H1 (cell line): ENCODE measurements around the gene ACTL6A. TPM values are rescaled to one million over a fixed set of nuclear protein-coding genes. Genes with fewer than 3 reads are reported as not detected.
A peak's percentile ranks its signal among the peaks of the same experiment; 100 is the strongest.

Experiments used
- CTCF ChIA-PET: fragments of 300-600 bp; sonication (Branson Sonifier 250); formaldehyde crosslinking; loops from one replicate; lab custom pipeline; 2021; ENCODE audit not compliant: partially characterized antibody; lab: Charles Lee
- POLR2A ChIA-PET: fragments of 300-600 bp; sonication (Branson Sonifier 250); formaldehyde crosslinking; loops from one replicate; lab custom pipeline; 2021; ENCODE audit warnings: inconsistent platforms; ENCODE audit not compliant: partially characterized antibody; lab: Charles Lee
- DNase-seq, 2 experiments: peaks; one replicate each; pipeline versions ENCODE4 v3.0.0 to v3.0.0-alpha.2; 2010 to 2022; ENCODE audit warnings: low spot score in 2 of 2, low read depth in 1 of 2, mixed read lengths in 1 of 2
- FAIRE-seq: peaks from 2 replicates; lab custom pipeline; 2011; peaks lifted over from hg19 to GRCh38; lab: Jason Lieb, UNC
- H2AFZ ChIP-seq: 2 replicates; pipeline ENCODE4 v1.8.1; 2012; ENCODE audit warnings: low read length, inconsistent platforms
- H2AK5ac ChIP-seq: 2 replicates; pipeline ENCODE4 v1.6.1; 2013; ENCODE audit warnings: low read depth, low read length
- H2BK120ac ChIP-seq: replicated peaks from 2 replicates; pipeline ENCODE3; 2013; ENCODE audit warnings: low read depth, low read length, inconsistent platforms
- H2BK12ac ChIP-seq: 2 replicates; pipeline ENCODE4 v1.6.1; 2013; ENCODE audit warnings: low read depth, low read length
- H2BK15ac ChIP-seq: 2 replicates; pipeline ENCODE4 v1.6.1; 2013; ENCODE audit warnings: low read length
- H2BK20ac ChIP-seq: 2 replicates; pipeline ENCODE4 v1.6.1; 2013; ENCODE audit warnings: low read length
- H2BK5ac ChIP-seq: 2 replicates; pipeline ENCODE4 v1.6.1; 2013; ENCODE audit warnings: low read depth, low read length
- H3K14ac ChIP-seq: 2 replicates; pipeline ENCODE4 v1.6.1; 2013; ENCODE audit warnings: inconsistent platforms; ENCODE audit not compliant: insufficient read length
- H3K18ac ChIP-seq: 2 replicates; pipeline ENCODE4 v1.6.1; 2013; ENCODE audit warnings: low read length; ENCODE audit errors: extremely low read depth
- H3K23ac ChIP-seq: 2 replicates; pipeline ENCODE4 v1.6.1; 2013; ENCODE audit warnings: inconsistent platforms; ENCODE audit not compliant: insufficient read length
- H3K23me2 ChIP-seq: 2 replicates; pipeline ENCODE4 v1.6.1; 2013; ENCODE audit warnings: low read depth, low read length
- H3K27ac ChIP-seq: 2 replicates; pipeline ENCODE4 v1.6.1; 2011; ENCODE audit warnings: low read depth, low read length, inconsistent platforms
- H3K27me3 ChIP-seq, 4 experiments: replicated peaks in 1 of 4; 1 replicate in 1 of 4; 2 replicates in 3 of 4; pipeline versions ENCODE4 v1.6.1 to v1.8.1; 2011 to 2013; ENCODE audit warnings: low read length in 3 of 4, mild to moderate bottlenecking in 3 of 4, inconsistent platforms in 2 of 4, mixed read lengths in 2 of 4, moderate library complexity in 1 of 4; ENCODE audit not compliant: control insufficient read depth in 3 of 4, insufficient read depth in 3 of 4; ENCODE audit errors: extremely low read depth in 1 of 4
- H3K36me3 ChIP-seq, 4 experiments: 2 replicates each; pipeline versions ENCODE4 v1.6.1 to v1.8.1; 2011 to 2013; ENCODE audit warnings: mild to moderate bottlenecking in 4 of 4, low read length in 3 of 4, moderate library complexity in 2 of 4, control low read depth in 1 of 4, inconsistent platforms in 1 of 4; ENCODE audit not compliant: insufficient read depth in 4 of 4, control insufficient read depth in 2 of 4
- H3K4ac ChIP-seq: replicated peaks from 2 replicates; pipeline ENCODE3; 2013; ENCODE audit warnings: low read length, low read depth, mixed read lengths, inconsistent platforms; ENCODE audit not compliant: insufficient read length
- H3K4me1 ChIP-seq, 4 experiments: replicated peaks in 1 of 4; 1 replicate in 1 of 4; 2 replicates in 3 of 4; pipeline versions ENCODE4 v1.6.1 to v1.8.1; 2011 to 2013; ENCODE audit warnings: low read length in 3 of 4, inconsistent platforms in 2 of 4, mixed read lengths in 1 of 4; ENCODE audit not compliant: insufficient read depth in 4 of 4, control insufficient read depth in 3 of 4
- H3K4me2 ChIP-seq, 2 experiments: 2 replicates each; pipeline versions ENCODE4 v1.6.1 to v1.8.1; 2011 to 2013; ENCODE audit warnings: low read depth in 2 of 2, low read length in 2 of 2, control low read depth in 1 of 2, inconsistent platforms in 1 of 2, mild to moderate bottlenecking in 1 of 2; ENCODE audit not compliant: insufficient read depth in 1 of 2
- H3K4me3 ChIP-seq, 4 experiments: fragments of 200-600, 300-600 bp in 1 of 4; sonication (generic), shearing (Covaris generic), sonication (Bioruptor Twin) in 1 of 4; 2 replicates each; pipeline versions ENCODE4 v1.5.1 to v1.8.1; 2011 to 2016; ENCODE audit warnings: low read length in 4 of 4, low read depth in 3 of 4, control low read depth in 2 of 4, inconsistent platforms in 2 of 4, mild to moderate bottlenecking in 2 of 4, mixed read lengths in 1 of 4, moderate library complexity in 1 of 4; ENCODE audit not compliant: insufficient read depth in 2 of 4; ENCODE audit errors: extremely low read depth in 1 of 4
- H3K56ac ChIP-seq: replicated peaks from 2 replicates; pipeline ENCODE3; 2013; ENCODE audit warnings: low read depth, mild to moderate bottlenecking, mixed read lengths, low read length, inconsistent platforms; ENCODE audit not compliant: insufficient read length
- H3K79me1 ChIP-seq: 2 replicates; pipeline ENCODE4 v1.6.1; 2013; ENCODE audit warnings: low read depth, low read length, control low read depth
- H3K79me2 ChIP-seq, 2 experiments: 2 replicates each; pipeline versions ENCODE4 v1.6.1 to v1.8.1; 2012 to 2013; ENCODE audit warnings: low read length in 2 of 2, mild to moderate bottlenecking in 2 of 2, inconsistent platforms in 1 of 2; ENCODE audit not compliant: insufficient read depth in 2 of 2, control insufficient read depth in 1 of 2
- H3K9ac ChIP-seq, 4 experiments: replicated peaks in 1 of 4; 1 replicate in 1 of 4; 2 replicates in 3 of 4; pipeline versions ENCODE4 v1.6.1 to v1.8.1; 2011 to 2013; ENCODE audit warnings: low read depth in 3 of 4, low read length in 3 of 4, control low read depth in 2 of 4, mild to moderate bottlenecking in 2 of 4, moderate library complexity in 2 of 4, inconsistent platforms in 1 of 4; ENCODE audit errors: extremely low read depth in 1 of 4
- H3K9me3 ChIP-seq, 2 experiments: 2 replicates each; pipeline versions ENCODE4 v1.6.1 to v1.8.1; 2012 to 2013; ENCODE audit warnings: mild to moderate bottlenecking in 2 of 2, moderate library complexity in 2 of 2, control low read depth in 1 of 2, inconsistent platforms in 1 of 2, low read depth in 1 of 2, low read length in 1 of 2, mixed read lengths in 1 of 2; ENCODE audit not compliant: insufficient read depth in 2 of 2
- H4K20me1 ChIP-seq, 2 experiments: replicated peaks in 1 of 2; 2 replicates each; pipeline versions ENCODE3 to v1.8.1; 2011 to 2013; ENCODE audit warnings: inconsistent platforms in 2 of 2, low read length in 2 of 2, mild to moderate bottlenecking in 1 of 2; ENCODE audit not compliant: insufficient read depth in 2 of 2, control insufficient read depth in 1 of 2
- H4K5ac ChIP-seq: 2 replicates; pipeline ENCODE4 v1.6.1; 2013; ENCODE audit warnings: low read length, low read depth, mixed read lengths, inconsistent platforms; ENCODE audit not compliant: insufficient read length
- H4K8ac ChIP-seq: 2 replicates; pipeline ENCODE4 v1.8.0; 2013; ENCODE audit warnings: mild to moderate bottlenecking, moderate library complexity, low read length, inconsistent platforms; ENCODE audit not compliant: insufficient read depth; ENCODE audit errors: extremely low read depth
- H4K91ac ChIP-seq: replicated peaks from 2 replicates; pipeline ENCODE3; 2013; ENCODE audit warnings: low read length, mixed read lengths, inconsistent platforms; ENCODE audit not compliant: insufficient read length
- CTCF ChIP-seq, 3 experiments: IDR thresholded peaks; 1 replicate in 2 of 3; 2 replicates in 1 of 3; pipeline versions ENCODE4 v1.5.1 to v1.6.1; 2011; ENCODE audit warnings: low read length in 3 of 3, mild to moderate bottlenecking in 3 of 3, inconsistent platforms in 2 of 3, low read depth in 1 of 3, moderate library complexity in 1 of 3; ENCODE audit not compliant: insufficient read depth in 1 of 3; ENCODE audit errors: control extremely low read depth in 1 of 3
- KDM5A ChIP-seq: fragments of 200-600 bp; IDR thresholded peaks from 2 replicates; pipeline ENCODE4 v1.7.1; 2012; ENCODE audit warnings: mild to moderate bottlenecking, low read length, inconsistent platforms, mixed read lengths
- NRF1 ChIP-seq: IDR thresholded peaks from 2 replicates; pipeline ENCODE4 v1.6.1; 2011; ENCODE audit warnings: mild to moderate bottlenecking, low read depth, low read length, improper control_type of control experiment
- POU5F1 ChIP-seq: IDR thresholded peaks from 2 replicates; pipeline ENCODE4 v1.6.1; 2011; ENCODE audit warnings: low read depth, mild to moderate bottlenecking, low read length, moderate library complexity
- RAD21 ChIP-seq, 2 experiments: IDR thresholded peaks in 1 of 2; conservative IDR thresholded peaks in 1 of 2; 2 replicates each; pipeline ENCODE4 v1.6.1; 2011; ENCODE audit warnings: low read depth in 2 of 2, low read length in 2 of 2, improper control_type of control experiment in 1 of 2, inconsistent platforms in 1 of 2, mild to moderate bottlenecking in 1 of 2, moderate library complexity in 1 of 2
- SIN3A ChIP-seq, 2 experiments: IDR thresholded peaks in 1 of 2; conservative IDR thresholded peaks in 1 of 2; 2 replicates each; pipeline ENCODE4 v1.6.1; 2011 to 2012; ENCODE audit warnings: low read length in 2 of 2, improper control_type of control experiment in 1 of 2, low read depth in 1 of 2, mild to moderate bottlenecking in 1 of 2
- SIRT6 ChIP-seq: IDR thresholded peaks from one replicate; pipeline ENCODE4 v1.7.1; 2012; ENCODE audit warnings: low read length, inconsistent platforms
- SUZ12 ChIP-seq: fragments of 200-600 bp; sonication (generic); IDR thresholded peaks from 2 replicates; pipeline ENCODE4 v1.6.1; 2012; ENCODE audit warnings: mild to moderate bottlenecking, inconsistent platforms, low read length, moderate library complexity, mixed read lengths
- WGBS, 2 experiments: shearing (Covaris generic) in 1 of 2; methylation state at CpG; one replicate each; pipeline versions ENCODE4 v1.1.6 to v1.1.7; 2013 to 2015; ENCODE audit warnings: low lambda C conversion rate in 2 of 2, mixed read lengths in 2 of 2, inconsistent platforms in 1 of 2, low coverage in 1 of 2, missing lambda C conversion rate in 1 of 2; ENCODE audit not compliant: insufficient replicate concordance in 2 of 2, insufficient coverage in 1 of 2, insufficient read length in 1 of 2; ENCODE audit errors: extremely low coverage in 1 of 2, missing lambda C conversion rate in 1 of 2; 5-methylcytosine and 5-hydroxymethylcytosine counted together
- polyA plus RNA-seq, 7 experiments: library from polyadenylated mRNA; depleted of rRNA in 3 of 7; stranded (reverse) in 5 of 7; unstranded in 2 of 7; fragments of >200 nt in 5 of 7; fragments of 200-250 nt in 2 of 7; gene quantifications; 1 replicate in 5 of 7; 2 replicates in 1 of 7; 4 replicates in 1 of 7; pipeline versions ENCODE4 v1.2.1 to v1.2.3, GENCODE V29; 2011 to 2013; ENCODE audit warnings: missing spikeins in 2 of 7, mixed read lengths in 2 of 7
- total RNA-seq: library from RNA; stranded (reverse); fragmentation: NEBNext Ultra II Directional; extraction: Animal tissue kit (Norgen Biotek cat#: 25700); gene quantifications from 2 replicates; pipeline ENCODE4 v1.2.1, GENCODE V29; 2021

ACTL6A gene
- total and polyA plus RNA-seq, 2 of the 8 experiments (the other 6 are each of a cell fraction or from before 2014, with no cell fraction given) = 76.9 to 99.5 TPM

- H2BK120ac ChIP-seq = no peak overlapping the region
- H3K4me1 ChIP-seq = no peaks in the 10 kb centered on the region
- peaks cover 0 to 44% of the 10 kb centered on the region in 2 experiments; a peak in 2 of 4 replicates for H3K79me2 ChIP-seq
- H2BK15ac ChIP-seq = no peak overlapping the region
- H2BK20ac ChIP-seq = no peak overlapping the region
- no peak overlapping the region for H3K56ac ChIP-seq
- 14% methylated on average over 3 of the region's 3 CpGs; no CpG with 5 or more reads in 1 of the 2 experiments for WGBS, 2 experiments
- no peak overlapping the region for H3K4ac ChIP-seq
- peak overlapping the region; percentile 98 to 100 (median 98) for H3K9ac ChIP-seq
- no peaks in the 10 kb centered on the region for H3K79me1 ChIP-seq
- H2BK12ac ChIP-seq = no peak overlapping the region
- no peaks in the 10 kb centered on the region for H3K27me3 ChIP-seq
- H2BK5ac ChIP-seq = no peak overlapping the region
- H3K23ac ChIP-seq = no peak overlapping the region
- H4K20me1 ChIP-seq = no peaks in the 10 kb centered on the region
- peak overlapping the region; percentile 81 to 98 (median 98) for H3K4me3 ChIP-seq
- POLR2A ChIA-PET = interaction anchor here (0.6 to 1.5 kb wide), 6 partner anchors 9 to 42 kb away, joined by 3 to 6 read pairs (median 3); partner anchors contain the start of gene ACTL6A
- no peak overlapping the region for H4K91ac ChIP-seq
- DNase-seq = no peak
- no peak for FAIRE-seq
- H4K5ac ChIP-seq = peak overlapping the region; percentile 18
- H2AFZ ChIP-seq = no peak overlapping the region
- no peak overlapping the region for H3K18ac ChIP-seq
- H3K4me2 ChIP-seq = peak overlapping the region; percentile 60 to 79
- peaks cover 4% of the 10 kb centered on the region for H3K23me2 ChIP-seq
- no peaks in the 10 kb centered on the region for H3K9me3 ChIP-seq
- H3K14ac ChIP-seq = no peak overlapping the region
- H3K27ac ChIP-seq = peak overlapping the region; percentile 93
- H2AK5ac ChIP-seq = no peak overlapping the region
- no peak overlapping the region for H4K8ac ChIP-seq
- peaks cover 4 to 40% (median 21%) of the 10 kb centered on the region in 4 experiments; a peak in 6 of 8 replicates for H3K36me3 ChIP-seq
- CTCF ChIA-PET = interaction anchor here (0.6 to 1.3 kb wide), 3 partner anchors 10 to 159 kb away, joined by 3 to 5 read pairs (median 5); no protein-coding TSS in a partner anchor
- TF ChIP-seq CTCF (IDR thresholded peaks at IDR 0.05; ENCODE audit: control extremely low read depth in 1 of 3, insufficient read depth in 1 of 3, low read depth in 1 of 3, low read length in 3 of 3) (no peak), SUZ12 (no peak), SIRT6 (no peak), KDM5A (no peak), SIN3A (conservative IDR thresholded peaks at IDR 0.05 in 1 of 2, IDR thresholded peaks at IDR 0.05 in 1 of 2; ENCODE audit: low read depth in 1 of 2, low read length in 2 of 2) (no peak), NRF1 (no peak), RAD21 (IDR thresholded peaks at IDR 0.05 in 1 of 2, conservative IDR thresholded peaks at IDR 0.05 in 1 of 2; ENCODE audit: low read depth in 2 of 2, low read length in 2 of 2) (no peak), POU5F1 (no peak)
Observed at GRCh38 chr3:179603831-179604230, 41.1 kb downstream of the ACTL6A start.
